Stimulated activated CD4-positive, alpha-beta T cell treated with anti-CD3 and anti-CD28 coated beads, Interleukin-4, amount 100 ng/mL, for 1 hour (primary cell): ENCODE measurements around the gene ACR.
"Not testable (repeated sequence)": the region's sequence is repeated elsewhere in the genome, so short reads cannot be mapped to it uniquely, and the experiment has no call there.

Source experiments
- DNase-seq: peaks from one replicate; pipeline ENCODE4 v3.0.0-alpha.2; 2020

ACR gene

GRCh38 chr22:50785289-50785688 lies 47.3 kb downstream of the ACR start:
- not testable (repeated sequence) for DNase-seq

DNA sequence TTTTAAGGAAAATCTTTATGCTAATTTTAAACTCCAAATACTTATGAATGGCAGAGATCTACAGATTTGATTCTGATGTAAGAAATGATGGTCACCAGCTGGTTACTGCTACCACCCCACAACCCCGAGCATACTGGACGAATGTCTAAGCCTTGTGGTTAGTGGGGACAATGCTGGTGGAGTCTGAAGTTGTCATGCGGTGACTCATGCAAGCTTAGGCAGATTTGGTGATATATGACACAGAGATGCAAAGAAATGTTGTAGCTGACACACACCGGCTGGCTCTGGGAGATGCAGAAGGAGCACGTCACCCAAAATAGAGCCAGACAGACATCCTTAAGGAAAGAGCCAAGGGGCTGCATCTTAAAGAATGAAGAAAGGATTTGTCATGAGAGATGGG lies 48.9 kb downstream of the ACR start:
- not testable (repeated sequence) for DNase-seq
